ENCODE results near the gene VAT1L.

Gene VAT1L

DNA sequence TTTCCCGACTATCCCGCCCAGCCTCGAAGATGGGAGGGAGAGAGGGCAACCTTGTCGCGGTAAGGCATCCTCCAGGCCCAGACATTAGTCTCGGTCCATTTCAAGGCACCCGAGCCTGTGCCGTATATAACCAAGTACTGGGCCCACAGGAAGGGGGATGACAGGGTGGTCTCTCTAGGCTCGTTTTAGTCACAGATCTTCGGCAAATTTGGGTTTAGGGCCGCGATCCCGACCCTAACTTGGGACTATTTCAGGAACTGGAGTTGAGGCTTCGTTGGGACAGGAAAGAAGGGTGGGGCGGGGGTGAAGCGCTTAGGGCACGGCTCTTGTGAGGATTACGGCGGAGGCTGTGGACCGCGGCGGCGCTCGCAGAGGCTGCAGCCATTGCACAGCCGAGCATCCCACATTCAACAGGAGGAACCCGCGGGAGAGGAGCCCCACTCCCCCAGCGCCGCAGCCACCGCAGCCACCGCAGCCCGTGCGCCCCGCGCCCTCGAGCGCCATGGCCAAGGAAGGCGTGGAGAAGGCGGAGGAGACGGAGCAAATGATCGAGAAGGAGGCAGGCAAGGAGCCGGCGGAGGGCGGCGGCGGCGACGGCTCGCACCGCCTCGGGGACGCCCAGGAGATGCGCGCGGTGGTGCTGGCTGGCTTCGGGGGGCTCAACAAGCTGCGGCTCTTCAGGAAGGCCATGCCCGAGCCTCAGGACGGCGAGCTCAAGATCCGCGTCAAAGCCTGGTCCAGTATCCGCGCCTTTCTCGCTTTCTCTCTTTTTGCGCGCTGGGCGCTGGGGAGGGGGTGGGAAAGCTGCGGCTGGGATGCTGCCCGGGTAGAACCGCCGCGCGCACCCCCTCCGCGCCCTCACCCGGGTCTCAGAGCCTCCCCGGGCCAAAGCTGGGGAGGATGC is at the start of gene VAT1L:
VAT1L (plus strand) TSS at position 384 of the 904 bp plus-strand sequence; CDS start at position 503, 119 bp downstream.
- Mint-ChIP-seq H3K27me3 (ENCODE audit: low read depth, poor library complexity) (peaks cover 66% of the 10 kb centered on the region), H3K4me1 (peaks cover 31% of the 10 kb centered on the region), H3K27ac (no peak within 1 kb of the TSS), H3K4me3 (peak within 1 kb of the TSS; percentile 92), H3K36me3 (ENCODE audit: low read depth) (no peaks in the 10 kb centered on the region), H3K9me3 (peaks cover 3% of the 10 kb centered on the region)
- peak; percentile 76 for DNase-seq
- TF ChIP-seq, protein P1, sequence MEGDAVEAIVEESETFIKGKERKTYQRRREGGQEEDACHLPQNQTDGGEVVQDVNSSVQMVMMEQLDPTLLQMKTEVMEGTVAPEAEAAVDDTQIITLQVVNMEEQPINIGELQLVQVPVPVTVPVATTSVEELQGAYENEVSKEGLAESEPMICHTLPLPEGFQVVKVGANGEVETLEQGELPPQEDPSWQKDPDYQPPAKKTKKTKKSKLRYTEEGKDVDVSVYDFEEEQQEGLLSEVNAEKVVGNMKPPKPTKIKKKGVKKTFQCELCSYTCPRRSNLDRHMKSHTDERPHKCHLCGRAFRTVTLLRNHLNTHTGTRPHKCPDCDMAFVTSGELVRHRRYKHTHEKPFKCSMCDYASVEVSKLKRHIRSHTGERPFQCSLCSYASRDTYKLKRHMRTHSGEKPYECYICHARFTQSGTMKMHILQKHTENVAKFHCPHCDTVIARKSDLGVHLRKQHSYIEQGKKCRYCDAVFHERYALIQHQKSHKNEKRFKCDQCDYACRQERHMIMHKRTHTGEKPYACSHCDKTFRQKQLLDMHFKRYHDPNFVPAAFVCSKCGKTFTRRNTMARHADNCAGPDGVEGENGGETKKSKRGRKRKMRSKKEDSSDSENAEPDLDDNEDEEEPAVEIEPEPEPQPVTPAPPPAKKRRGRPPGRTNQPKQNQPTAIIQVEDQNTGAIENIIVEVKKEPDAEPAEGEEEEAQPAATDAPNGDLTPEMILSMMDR (IDR thresholded peaks at IDR 0.05): no peak

- H3K4me3 Mint-ChIP-seq: no peak overlapping the region
- H3K9me3 Mint-ChIP-seq: peaks cover 10% of the 10 kb centered on the region
- no peak overlapping the region for H3K27ac Mint-ChIP-seq
- H3K27me3 Mint-ChIP-seq (ENCODE audit: low read depth, poor library complexity): peaks cover 7% of the 10 kb centered on the region
- no peaks in the 10 kb centered on the region for H3K36me3 Mint-ChIP-seq (ENCODE audit: low read depth)
- peaks cover 5% of the 10 kb centered on the region for H3K4me1 Mint-ChIP-seq
- DNase-seq: no peak
- TF ChIP-seq, protein P1 (IDR thresholded peaks at IDR 0.05): no peak
Measured at GRCh38 chr16:77738706-77739558, 49.4 kb upstream of the VAT1L start.

- TF ChIP-seq, protein P1 (IDR thresholded peaks at IDR 0.05): no peak
- Mint-ChIP-seq H3K4me1 (peaks cover 5% of the 10 kb centered on the region), H3K4me3 (no peak overlapping the region), H3K27ac (no peak overlapping the region), H3K36me3 (ENCODE audit: low read depth) (no peaks in the 10 kb centered on the region), H3K27me3 (ENCODE audit: low read depth, poor library complexity) (peaks cover 7% of the 10 kb centered on the region), H3K9me3 (peaks cover 10% of the 10 kb centered on the region)
- DNase-seq: no peak
Measured at GRCh38 chr16:77739559-77739892, 48.8 kb upstream of the VAT1L start.

GRCh38 chr16:77744141-77744540 is 44.2 kb upstream of the VAT1L start:
- no peak overlapping the region for H3K27ac Mint-ChIP-seq
- no peaks in the 10 kb centered on the region for H3K36me3 Mint-ChIP-seq (ENCODE audit: low read depth)
- H3K4me1 Mint-ChIP-seq: peaks cover 12% of the 10 kb centered on the region
- TF ChIP-seq, protein P1 (IDR thresholded peaks at IDR 0.05): no peak
- H3K4me3 Mint-ChIP-seq: no peak overlapping the region
- DNase-seq: no peak
- H3K27me3 Mint-ChIP-seq (ENCODE audit: low read depth, poor library complexity): peaks cover 6% of the 10 kb centered on the region
- no peaks in the 10 kb centered on the region for H3K9me3 Mint-ChIP-seq

- TF ChIP-seq, protein P1 (IDR thresholded peaks at IDR 0.05): no peak
- Mint-ChIP-seq H3K36me3 (ENCODE audit: low read depth) (no peaks in the 10 kb centered on the region), H3K4me1 (peaks cover 12% of the 10 kb centered on the region), H3K27ac (no peak overlapping the region), H3K4me3 (no peak overlapping the region), H3K9me3 (no peaks in the 10 kb centered on the region), H3K27me3 (ENCODE audit: low read depth, poor library complexity) (peaks cover 10% of the 10 kb centered on the region)
- no peak for DNase-seq
Measured at GRCh38 chr16:77745972-77746371, 42.4 kb upstream of the VAT1L start.
